ENCODE data around the gene BPIFB4. TPM values are rescaled to one million over a fixed set of nuclear protein-coding genes. Genes with fewer than 3 reads are reported as not detected.

The BPIFB4 gene
- polyA plus RNA-seq, 1 donor (not counting 4 experiments of a cell fraction or from before 2014, with no cell fraction given): not detected

- H3K9me3 ChIP-seq (ENCODE audit: control insufficient read depth, low read depth, low read length): no peaks in the 10 kb centered on the region
- H3K4me3 ChIP-seq (ENCODE audit: control insufficient read depth in 2 of 3, extremely low read depth in 1 of 3, insufficient read depth in 2 of 3, low read depth in 1 of 3, low read length in 3 of 3): no peak overlapping the region
- no peaks in the 10 kb centered on the region for H3K27me3 ChIP-seq (ENCODE audit: control insufficient read depth, extremely low read depth, insufficient read depth, low read length)
- no peak overlapping the region for H3K4me2 ChIP-seq (ENCODE audit: control insufficient read depth, extremely low read depth, insufficient read depth, low read depth, low read length)
- H3K4me1 ChIP-seq (ENCODE audit: control insufficient read depth, extremely low read depth, insufficient read depth, low read length): no peaks in the 10 kb centered on the region
- no peak for DNase-seq (ENCODE audit: low read depth, low spot score)
- H4K20me1 ChIP-seq (ENCODE audit: control insufficient read depth, extremely low read depth, insufficient read depth, low read length): no peaks in the 10 kb centered on the region
- dilution Hi-C loops (cut with MboI; ENCODE audit: extremely low pct_ligation_motif_present, low sequenced_read_pairs): no loop called here
- no peaks in the 10 kb centered on the region for H3K9me1 ChIP-seq (ENCODE audit: control insufficient read depth, extremely low read depth, insufficient read depth, low read length)
- no peak overlapping the region for H3K27ac ChIP-seq (ENCODE audit: control insufficient read depth, insufficient read depth, low read length)
- no peak overlapping the region for H2AFZ ChIP-seq (ENCODE audit: control insufficient read depth, low read length)
- FAIRE-seq: no peak
- H3K79me2 ChIP-seq (ENCODE audit: control insufficient read depth, insufficient read depth, low read length): no peaks in the 10 kb centered on the region
- H3K36me3 ChIP-seq (ENCODE audit: control insufficient read depth in 2 of 2, extremely low read depth in 1 of 2, insufficient read depth in 2 of 2, low read length in 2 of 2): no peaks in the 10 kb centered on the region
- no peak for TF ChIP-seq EZH2 (IDR thresholded peaks at IDR 0.05; ENCODE audit: low read length)
- TF ChIP-seq CTCF (optimal IDR thresholded peaks at IDR 0.05 in 1 of 3, IDR thresholded peaks at IDR 0.05 in 1 of 3, conservative IDR thresholded peaks at IDR 0.05 in 1 of 3; ENCODE audit: extremely low read depth in 1 of 3, insufficient read depth in 2 of 3, low read length in 3 of 3): no peak
- H3K9ac ChIP-seq (ENCODE audit: control insufficient read depth, extremely low read depth, insufficient read depth, low read length): no peak overlapping the region
Observed at GRCh38 chr20:33110147-33110825, 30.8 kb downstream of the BPIFB4 start.

GRCh38 chr20:33111306-33111705 is 31.9 kb downstream of the BPIFB4 start:
- no peaks in the 10 kb centered on the region for H3K79me2 ChIP-seq (ENCODE audit: control insufficient read depth, insufficient read depth, low read length)
- no peaks in the 10 kb centered on the region for H3K27me3 ChIP-seq (ENCODE audit: control insufficient read depth, extremely low read depth, insufficient read depth, low read length)
- FAIRE-seq (no peak), DNase-seq (ENCODE audit: low read depth, low spot score) (no peak)
- no peaks in the 10 kb centered on the region for H3K36me3 ChIP-seq (ENCODE audit: control insufficient read depth in 2 of 2, extremely low read depth in 1 of 2, insufficient read depth in 2 of 2, low read length in 2 of 2)
- no peak overlapping the region for H3K4me2 ChIP-seq (ENCODE audit: control insufficient read depth, extremely low read depth, insufficient read depth, low read depth, low read length)
- no peaks in the 10 kb centered on the region for H3K9me1 ChIP-seq (ENCODE audit: control insufficient read depth, extremely low read depth, insufficient read depth, low read length)
- H3K4me3 ChIP-seq (ENCODE audit: control insufficient read depth in 2 of 3, extremely low read depth in 1 of 3, insufficient read depth in 2 of 3, low read depth in 1 of 3, low read length in 3 of 3): no peak overlapping the region
- H2AFZ ChIP-seq (ENCODE audit: control insufficient read depth, low read length): no peak overlapping the region
- no peaks in the 10 kb centered on the region for H3K9me3 ChIP-seq (ENCODE audit: control insufficient read depth, low read depth, low read length)
- TF ChIP-seq CTCF (optimal IDR thresholded peaks at IDR 0.05 in 1 of 3, IDR thresholded peaks at IDR 0.05 in 1 of 3, conservative IDR thresholded peaks at IDR 0.05 in 1 of 3; ENCODE audit: extremely low read depth in 1 of 3, insufficient read depth in 2 of 3, low read length in 3 of 3) (no peak), EZH2 (IDR thresholded peaks at IDR 0.05; ENCODE audit: low read length) (no peak)
- H4K20me1 ChIP-seq (ENCODE audit: control insufficient read depth, extremely low read depth, insufficient read depth, low read length): no peaks in the 10 kb centered on the region
- no peaks in the 10 kb centered on the region for H3K4me1 ChIP-seq (ENCODE audit: control insufficient read depth, extremely low read depth, insufficient read depth, low read length)
- H3K9ac ChIP-seq (ENCODE audit: control insufficient read depth, extremely low read depth, insufficient read depth, low read length): no peak overlapping the region
- dilution Hi-C loops (cut with MboI; ENCODE audit: extremely low pct_ligation_motif_present, low sequenced_read_pairs): no loop called here
- H3K27ac ChIP-seq (ENCODE audit: control insufficient read depth, insufficient read depth, low read length): no peak overlapping the region
